Mesenchymal stem cell (in vitro differentiated cells and primary cell): ENCODE data around the gene ADAMTS18.

Experiments
- DNase-seq: peaks from one replicate; pipeline ENCODE4 v3.0.0-alpha.2; 2013
- H2AFZ ChIP-seq: one replicate; pipeline ENCODE4 v1.6.1; 2013; ENCODE audit warnings: low read depth, mild to moderate bottlenecking, control low read depth, inconsistent platforms, low read length, moderate library complexity
- H2AK5ac ChIP-seq: 2 replicates; pipeline ENCODE4 v1.6.1; 2013; ENCODE audit warnings: low read length, moderate library complexity, mild to moderate bottlenecking, inconsistent platforms; ENCODE audit not compliant: severe bottlenecking
- H2BK120ac ChIP-seq: one replicate; pipeline ENCODE4 v1.6.1; 2013; ENCODE audit warnings: low read depth, mild to moderate bottlenecking, inconsistent platforms, low read length, moderate library complexity
- H2BK12ac ChIP-seq, 2 experiments: one replicate each; pipeline ENCODE4 v1.6.1; 2013; ENCODE audit warnings: inconsistent platforms in 2 of 2, low read length in 2 of 2, mild to moderate bottlenecking in 2 of 2, moderate library complexity in 2 of 2, control low read depth in 1 of 2
- H2BK15ac ChIP-seq: one replicate; pipeline ENCODE4 v1.6.1; 2013; ENCODE audit warnings: mild to moderate bottlenecking, low read depth, inconsistent platforms; ENCODE audit not compliant: poor library complexity, severe bottlenecking
- H2BK5ac ChIP-seq: 2 replicates; pipeline ENCODE4 v1.6.1; 2013; ENCODE audit warnings: low read depth, mild to moderate bottlenecking, low read length, control low read depth, inconsistent platforms; ENCODE audit not compliant: poor library complexity, severe bottlenecking
- H3K14ac ChIP-seq, 2 experiments: one replicate each; pipeline ENCODE4 v1.6.1; 2013; ENCODE audit warnings: inconsistent platforms in 2 of 2, low read length in 2 of 2, control low read depth in 1 of 2, mild to moderate bottlenecking in 1 of 2, moderate library complexity in 1 of 2
- H3K18ac ChIP-seq, 2 experiments: one replicate each; pipeline ENCODE4 v1.6.1; 2013; ENCODE audit warnings: inconsistent platforms in 2 of 2, low read length in 2 of 2, control low read depth in 1 of 2, low read depth in 1 of 2, mild to moderate bottlenecking in 1 of 2
- H3K23ac ChIP-seq, 2 experiments: one replicate each; pipeline ENCODE4 v1.6.1; 2013; ENCODE audit warnings: inconsistent platforms in 2 of 2, low read length in 2 of 2, mild to moderate bottlenecking in 2 of 2, moderate library complexity in 2 of 2, control low read depth in 1 of 2
- H3K27ac ChIP-seq: 2 replicates; pipeline ENCODE4 v1.5.1; 2013; ENCODE audit warnings: mild to moderate bottlenecking, moderate library complexity, low read length, control low read depth, inconsistent platforms; ENCODE audit not compliant: poor library complexity, severe bottlenecking
- H3K27me3 ChIP-seq, 2 experiments: 2 replicates each; pipeline versions ENCODE4 v1.6.1 to v1.7.0; 2013; ENCODE audit warnings: low read length in 2 of 2, mild to moderate bottlenecking in 2 of 2, moderate library complexity in 2 of 2, control low read depth in 1 of 2, inconsistent platforms in 1 of 2; ENCODE audit not compliant: control insufficient read depth in 1 of 2, insufficient read depth in 1 of 2
- H3K36me3 ChIP-seq, 2 experiments: 2 replicates each; pipeline versions ENCODE4 v1.6.1 to v1.7.0; 2013; ENCODE audit warnings: low read length in 2 of 2, control low read depth in 1 of 2, inconsistent platforms in 1 of 2, low read depth in 1 of 2, mild to moderate bottlenecking in 1 of 2; ENCODE audit not compliant: insufficient read depth in 2 of 2, control insufficient read depth in 1 of 2
- H3K4ac ChIP-seq, 2 experiments: one replicate each; pipeline ENCODE4 v1.6.1; 2013; ENCODE audit warnings: inconsistent platforms in 2 of 2, low read length in 2 of 2, mild to moderate bottlenecking in 2 of 2, moderate library complexity in 2 of 2, control low read depth in 1 of 2, low read depth in 1 of 2
- H3K4me1 ChIP-seq: 2 replicates; pipeline ENCODE4 v1.6.1; 2013; ENCODE audit warnings: low read depth, low read length, control low read depth; ENCODE audit not compliant: control insufficient read depth, insufficient read depth
- H3K4me2 ChIP-seq: 2 replicates; pipeline ENCODE4 v1.6.1; 2013; ENCODE audit warnings: low read length, mild to moderate bottlenecking, inconsistent platforms; ENCODE audit not compliant: poor library complexity, severe bottlenecking
- H3K4me3 ChIP-seq, 2 experiments: 2 replicates each; pipeline versions ENCODE4 v1.5.1 to v1.7.0; 2013; ENCODE audit warnings: low read length in 2 of 2, mild to moderate bottlenecking in 2 of 2, control low read depth in 1 of 2, low read depth in 1 of 2; ENCODE audit not compliant: insufficient read depth in 1 of 2
- H3K79me1 ChIP-seq: replicated peaks from 2 replicates; pipeline ENCODE4 v1.6.1; 2013; ENCODE audit warnings: mild to moderate bottlenecking, control low read depth, low read length, inconsistent platforms; ENCODE audit not compliant: poor library complexity, severe bottlenecking
- H3K9ac ChIP-seq: 2 replicates; pipeline ENCODE4 v1.7.0; 2013; ENCODE audit warnings: mild to moderate bottlenecking, low read length, moderate library complexity
- H3K9me3 ChIP-seq: 2 replicates; pipeline ENCODE4 v1.7.0; 2013; ENCODE audit warnings: mild to moderate bottlenecking, low read length; ENCODE audit not compliant: control insufficient read depth
- H4K8ac ChIP-seq: one replicate; pipeline ENCODE4 v1.6.1; 2013; ENCODE audit warnings: inconsistent platforms, mild to moderate bottlenecking, low read length, moderate library complexity
- H4K91ac ChIP-seq: one replicate; pipeline ENCODE4 v1.6.1; 2013; ENCODE audit warnings: mild to moderate bottlenecking, low read length, inconsistent platforms
- WGBS: methylation state at CpG from one replicate; pipeline ENCODE4 v1.1.7; 2013; ENCODE audit warnings: mixed read lengths; 5-methylcytosine and 5-hydroxymethylcytosine counted together

Gene ADAMTS18

GRCh38 chr16:77450790-77451487 lies 16.1 kb upstream of the ADAMTS18 start:
- no peaks in the 10 kb centered on the region for H3K4me1 ChIP-seq
- no peak overlapping the region for H3K14ac ChIP-seq
- H2AK5ac ChIP-seq = no peak overlapping the region
- no peaks in the 10 kb centered on the region for H3K36me3 ChIP-seq
- no peak overlapping the region for H2BK120ac ChIP-seq
- no peaks in the 10 kb centered on the region for H3K79me1 ChIP-seq
- no peak overlapping the region for H4K8ac ChIP-seq
- H3K4ac ChIP-seq = no peak overlapping the region
- H2BK15ac ChIP-seq = no peak overlapping the region
- H3K18ac ChIP-seq = no peak overlapping the region
- H2BK12ac ChIP-seq = no peak overlapping the region
- H3K23ac ChIP-seq = no peak overlapping the region
- H3K9ac ChIP-seq = no peak overlapping the region
- no peaks in the 10 kb centered on the region for H3K9me3 ChIP-seq
- H3K27ac ChIP-seq = no peak overlapping the region
- H4K91ac ChIP-seq = no peak overlapping the region
- 88% methylated on average over 5 of the region's 5 CpGs for WGBS
- H2BK5ac ChIP-seq = no peak overlapping the region
- H3K27me3 ChIP-seq = no peaks in the 10 kb centered on the region
- DNase-seq = no peak
- no peak overlapping the region for H3K4me3 ChIP-seq
- H2AFZ ChIP-seq = no peak overlapping the region
- H3K4me2 ChIP-seq = no peak overlapping the region

GRCh38 chr16:77449208-77449607 lies 14.4 kb upstream of the ADAMTS18 start:
- H3K9ac ChIP-seq = no peak overlapping the region
- H3K4me1 ChIP-seq = no peaks in the 10 kb centered on the region
- no peak overlapping the region for H3K4ac ChIP-seq
- no peak overlapping the region for H3K23ac ChIP-seq
- no peak overlapping the region for H3K27ac ChIP-seq
- no peak overlapping the region for H3K4me3 ChIP-seq
- H2BK15ac ChIP-seq = no peak overlapping the region
- no peak overlapping the region for H3K4me2 ChIP-seq
- H3K27me3 ChIP-seq = no peaks in the 10 kb centered on the region
- H4K8ac ChIP-seq = no peak overlapping the region
- H3K9me3 ChIP-seq = no peaks in the 10 kb centered on the region
- no peak overlapping the region for H2BK5ac ChIP-seq
- H2BK120ac ChIP-seq = no peak overlapping the region
- H2BK12ac ChIP-seq = no peak overlapping the region
- no peak overlapping the region for H3K14ac ChIP-seq
- no peaks in the 10 kb centered on the region for H3K36me3 ChIP-seq
- no peak overlapping the region for H4K91ac ChIP-seq
- H2AFZ ChIP-seq = no peak overlapping the region
- H3K79me1 ChIP-seq = no peaks in the 10 kb centered on the region
- no peak overlapping the region for H3K18ac ChIP-seq
- DNase-seq = no peak
- no peak overlapping the region for H2AK5ac ChIP-seq

- no CpG with 5 or more reads among the region's 2 CpGs for WGBS
- Histone ChIP-seq H2AFZ (no peak overlapping the region), H2BK120ac (no peak overlapping the region), H3K9me3 (no peaks in the 10 kb centered on the region), H3K36me3 (no peaks in the 10 kb centered on the region), H3K9ac (no peak overlapping the region), H4K8ac (no peak overlapping the region), H4K91ac (no peak overlapping the region), H3K4me3 (no peak overlapping the region), H3K4me1 (no peaks in the 10 kb centered on the region), H3K14ac (no peak overlapping the region), H2BK12ac (no peak overlapping the region), H3K4ac (no peak overlapping the region), H2AK5ac (no peak overlapping the region), H3K4me2 (no peak overlapping the region), H3K79me1 (no peaks in the 10 kb centered on the region), H2BK15ac (no peak overlapping the region), H3K27me3 (peaks cover 5 to 12% of the 10 kb centered on the region in 2 experiments), H3K23ac (no peak overlapping the region), H3K27ac (no peak overlapping the region), H2BK5ac (no peak overlapping the region), H3K18ac (no peak overlapping the region)
- DNase-seq = no peak
Observed at GRCh38 chr16:77445324-77445723, 10.5 kb upstream of the ADAMTS18 start.

- H3K18ac ChIP-seq = no peak overlapping the region
- WGBS = 71% methylated on average over 1 of the region's 1 CpG
- no peaks in the 10 kb centered on the region for H3K4me1 ChIP-seq
- no peak overlapping the region for H2AK5ac ChIP-seq
- no peak overlapping the region for H2BK12ac ChIP-seq
- H3K36me3 ChIP-seq = no peaks in the 10 kb centered on the region
- H4K91ac ChIP-seq = no peak overlapping the region
- no peak overlapping the region for H3K14ac ChIP-seq
- peaks cover 5 to 13% of the 10 kb centered on the region in 2 experiments for H3K27me3 ChIP-seq
- no peak for DNase-seq
- H3K27ac ChIP-seq = no peak overlapping the region
- no peak overlapping the region for H3K4me2 ChIP-seq
- no peak overlapping the region for H3K4me3 ChIP-seq
- no peak overlapping the region for H2AFZ ChIP-seq
- no peak overlapping the region for H2BK15ac ChIP-seq
- no peaks in the 10 kb centered on the region for H3K79me1 ChIP-seq
- H3K23ac ChIP-seq = no peak overlapping the region
- H2BK5ac ChIP-seq = no peak overlapping the region
- no peak overlapping the region for H4K8ac ChIP-seq
- H3K9me3 ChIP-seq = no peaks in the 10 kb centered on the region
- H3K4ac ChIP-seq = no peak overlapping the region
- no peak overlapping the region for H2BK120ac ChIP-seq
- H3K9ac ChIP-seq = no peak overlapping the region
Observed at GRCh38 chr16:77444147-77444460, 9.3 kb upstream of the ADAMTS18 start.
